CD4-positive, alpha-beta T cell treated with Interleukin-17A for 1 hour (primary cell): ENCODE measurements around the gene GRIN2D.
"Not testable (repeated sequence)": the region's sequence is repeated elsewhere in the genome, so short reads cannot be mapped to it uniquely, and the experiment has no call there.

Experiments used
- DNase-seq: peaks from one replicate; pipeline ENCODE4 v3.0.0-alpha.2; 2020

GRIN2D gene

GRCh38 chr19:48372904-48373303, 20.6 kb upstream of the GRIN2D start:
- DNase-seq: no peak

GRCh38 chr19:48373567-48373966, 19.9 kb upstream of the GRIN2D start:
- no peak for DNase-seq

DNA sequence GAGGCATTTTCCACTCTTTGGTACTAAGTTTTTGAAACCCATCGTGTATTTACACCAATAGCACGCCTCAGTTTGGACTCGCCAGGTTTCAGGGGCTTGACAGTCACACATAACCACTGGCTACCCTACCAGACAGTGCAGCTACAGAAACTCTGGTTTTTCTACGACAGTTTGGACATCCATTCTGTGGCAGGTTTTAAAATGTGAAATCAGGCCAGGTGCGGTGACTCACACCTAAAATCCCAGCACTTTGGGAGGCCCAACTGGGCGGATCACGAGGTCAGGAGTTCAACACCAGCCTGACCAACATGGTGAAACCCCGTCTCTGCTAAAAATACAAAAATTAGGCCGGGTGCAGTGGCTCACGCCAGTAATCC, 15.3 kb upstream of the GRIN2D start:
- no peak for DNase-seq

DNA sequence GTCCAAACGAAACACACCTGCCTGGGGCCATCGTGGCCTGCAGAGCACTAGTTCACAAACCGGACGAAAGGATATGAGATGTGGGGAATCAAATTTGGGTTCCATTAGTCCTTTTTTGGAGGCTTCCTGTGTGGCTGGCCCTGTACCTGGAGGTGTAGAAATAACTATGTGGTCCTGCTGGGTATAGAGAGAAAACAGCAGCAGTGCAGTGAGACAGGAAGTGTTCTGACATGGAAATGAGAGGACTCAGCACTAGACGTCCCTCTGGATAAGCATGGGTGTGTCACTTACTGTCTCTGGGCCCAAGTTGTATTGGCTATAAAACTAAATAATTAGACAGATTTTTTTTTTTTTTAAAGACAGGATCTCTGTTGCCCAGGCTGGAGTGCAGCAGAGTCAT, 14.4 kb upstream of the GRIN2D start:
- DNase-seq: no peak

GRCh38 chr19:48381178-48381950, 12.1 kb upstream of the GRIN2D start:
- no peak for DNase-seq

DNA sequence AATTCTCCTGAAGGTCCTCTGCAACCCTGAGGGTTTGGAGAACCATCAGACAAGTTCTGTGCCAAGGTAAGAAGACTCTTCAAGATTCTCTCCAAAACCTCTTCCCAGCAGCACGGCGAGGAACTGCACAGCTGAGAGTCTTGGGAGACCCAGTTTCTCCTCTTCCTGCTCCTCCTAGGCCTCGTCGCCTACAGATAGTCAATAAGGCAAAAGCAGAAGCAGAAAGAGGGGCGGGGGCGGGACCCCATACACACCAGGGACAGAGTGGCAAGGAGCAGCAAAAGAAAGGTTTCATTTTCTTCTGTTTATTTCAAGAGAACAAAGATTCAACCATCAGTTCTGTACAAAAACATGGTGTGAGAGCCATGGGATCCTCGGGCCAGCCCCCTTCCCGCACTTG, 11.2 kb upstream of the GRIN2D start:
- DNase-seq: no peak

- DNase-seq: no peak
Measured at GRCh38 chr19:48385461-48386087, 7.9 kb upstream of the GRIN2D start.

DNA sequence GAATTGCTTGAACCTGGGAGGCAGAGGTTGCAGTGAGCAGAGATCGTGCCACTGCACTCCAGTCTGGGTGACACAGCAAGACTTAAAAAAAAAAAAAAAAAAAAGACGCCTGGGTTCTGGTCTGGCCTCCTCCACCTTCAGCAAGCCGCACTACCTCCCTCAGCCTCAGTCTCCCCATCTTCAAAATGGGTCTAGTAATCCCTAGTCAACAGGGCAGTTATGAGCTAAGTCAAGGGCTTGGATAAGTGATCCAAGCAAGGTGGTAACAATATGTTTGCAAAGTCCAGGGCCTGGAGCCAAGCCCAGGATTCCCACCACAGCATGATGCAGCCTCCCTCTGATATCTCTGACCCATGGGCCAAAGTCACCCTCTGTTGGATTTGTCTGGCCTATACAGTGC, 6.5 kb upstream of the GRIN2D start:
- no peak for DNase-seq

- peak; percentile 69 for DNase-seq
Measured at GRCh38 chr19:48390188-48391099, 3.0 kb upstream of the GRIN2D start.

DNA sequence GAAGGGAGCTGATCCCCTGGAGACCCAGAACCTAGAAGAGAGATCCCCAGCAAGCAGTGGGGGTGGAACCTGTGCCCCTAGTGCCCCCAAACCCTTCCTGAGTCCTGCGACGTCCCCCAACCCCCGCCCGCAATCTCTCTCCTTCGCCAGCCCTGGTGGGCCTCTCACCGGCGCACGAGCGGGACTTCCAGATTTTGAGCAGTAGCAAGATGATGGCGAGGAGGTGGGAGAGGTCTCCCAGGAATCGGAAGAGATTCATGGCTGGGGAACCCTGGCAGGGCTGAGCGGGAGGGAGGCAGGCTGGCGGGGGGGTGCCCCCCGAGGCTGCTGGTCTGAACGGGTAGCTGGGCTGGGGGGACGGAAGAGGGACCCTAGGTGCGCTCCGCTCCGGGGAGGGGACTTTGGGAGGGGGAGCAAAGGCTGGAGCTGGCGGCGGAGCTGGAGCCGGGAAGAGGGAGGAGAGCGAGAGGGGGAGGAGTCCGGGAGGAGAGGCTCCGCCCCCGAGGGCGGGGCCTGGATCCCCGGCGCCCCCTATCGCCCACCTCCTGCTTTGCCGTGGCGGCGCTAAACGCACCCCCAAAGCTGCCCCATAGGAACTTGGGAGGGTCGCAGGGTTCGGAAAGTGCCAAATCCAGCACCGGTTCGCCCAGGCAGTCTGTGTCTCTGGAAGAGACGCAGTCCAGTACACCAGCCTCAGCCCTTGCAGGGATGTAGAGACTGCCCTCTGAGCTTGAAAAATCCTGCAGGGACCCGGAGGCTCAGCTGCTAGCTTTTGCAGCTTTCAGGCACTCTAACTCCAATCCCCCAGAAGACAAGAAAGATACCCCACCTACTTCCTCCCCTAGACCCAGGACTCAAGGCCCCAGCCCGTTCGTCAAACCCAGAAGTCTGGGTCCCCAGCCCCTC, 2.1 kb upstream of the GRIN2D start, which contains the start of gene KDELR1:
Gene KDELR1, minus strand, starts transcription at position 452 of the 906 bp plus-strand sequence. Its CDS starts 193 bp downstream, at position 259.
- peak; percentile 74 for DNase-seq

DNA sequence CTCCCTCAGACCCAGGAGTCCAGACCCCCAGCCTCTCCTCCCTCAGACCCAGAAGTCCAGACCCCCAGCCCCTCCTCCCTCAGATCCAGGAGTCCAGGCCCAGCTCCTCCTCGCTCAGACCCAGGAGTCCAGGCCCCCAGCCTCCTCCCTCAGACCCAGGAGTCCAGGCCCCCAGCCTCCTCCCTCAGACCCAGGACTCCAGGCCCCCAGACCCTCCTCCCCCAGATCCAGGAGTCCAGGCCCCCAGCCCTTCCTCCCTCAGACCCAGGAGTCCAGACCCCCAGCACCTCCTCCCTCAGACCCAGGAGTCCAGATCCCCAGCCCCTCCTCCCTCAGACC, 1.5 kb upstream of the GRIN2D start:
- DNase-seq: not testable (repeated sequence)

DNA sequence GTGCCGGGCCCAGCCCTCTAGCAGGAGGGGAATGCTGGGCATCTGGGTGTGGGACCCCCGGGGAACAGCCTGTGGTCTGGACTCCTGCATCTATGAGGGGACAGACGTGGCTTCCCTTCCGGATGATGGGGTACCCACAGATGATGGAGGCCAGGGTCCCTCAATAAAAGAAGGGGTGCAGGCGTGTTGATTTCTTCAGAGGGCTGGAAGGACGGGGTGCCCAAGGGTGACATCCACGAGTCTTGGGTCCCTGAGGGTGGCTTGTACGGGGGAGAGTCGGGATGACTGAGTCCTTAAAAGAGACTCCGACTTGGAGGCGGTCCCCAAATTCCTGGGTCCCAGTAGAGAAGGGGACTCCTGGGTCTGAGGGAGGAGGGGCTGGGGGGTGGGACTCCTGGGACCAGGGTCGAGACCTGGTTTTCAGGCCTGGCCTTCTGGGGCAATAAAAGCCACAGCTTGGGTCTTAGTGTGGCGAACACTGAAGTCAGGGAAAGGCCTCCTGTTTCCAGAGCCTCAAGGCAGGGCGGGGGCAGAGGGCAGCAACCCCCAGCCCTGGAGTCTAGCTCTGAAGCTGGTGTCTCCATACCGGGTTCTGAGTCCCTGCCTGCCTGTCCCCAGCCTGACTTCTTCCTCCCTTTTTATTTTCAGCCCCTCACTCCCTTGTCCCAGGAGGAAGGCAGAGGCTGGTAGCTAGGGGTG, 459 bp upstream of the GRIN2D start:
- no peak for DNase-seq

DNA sequence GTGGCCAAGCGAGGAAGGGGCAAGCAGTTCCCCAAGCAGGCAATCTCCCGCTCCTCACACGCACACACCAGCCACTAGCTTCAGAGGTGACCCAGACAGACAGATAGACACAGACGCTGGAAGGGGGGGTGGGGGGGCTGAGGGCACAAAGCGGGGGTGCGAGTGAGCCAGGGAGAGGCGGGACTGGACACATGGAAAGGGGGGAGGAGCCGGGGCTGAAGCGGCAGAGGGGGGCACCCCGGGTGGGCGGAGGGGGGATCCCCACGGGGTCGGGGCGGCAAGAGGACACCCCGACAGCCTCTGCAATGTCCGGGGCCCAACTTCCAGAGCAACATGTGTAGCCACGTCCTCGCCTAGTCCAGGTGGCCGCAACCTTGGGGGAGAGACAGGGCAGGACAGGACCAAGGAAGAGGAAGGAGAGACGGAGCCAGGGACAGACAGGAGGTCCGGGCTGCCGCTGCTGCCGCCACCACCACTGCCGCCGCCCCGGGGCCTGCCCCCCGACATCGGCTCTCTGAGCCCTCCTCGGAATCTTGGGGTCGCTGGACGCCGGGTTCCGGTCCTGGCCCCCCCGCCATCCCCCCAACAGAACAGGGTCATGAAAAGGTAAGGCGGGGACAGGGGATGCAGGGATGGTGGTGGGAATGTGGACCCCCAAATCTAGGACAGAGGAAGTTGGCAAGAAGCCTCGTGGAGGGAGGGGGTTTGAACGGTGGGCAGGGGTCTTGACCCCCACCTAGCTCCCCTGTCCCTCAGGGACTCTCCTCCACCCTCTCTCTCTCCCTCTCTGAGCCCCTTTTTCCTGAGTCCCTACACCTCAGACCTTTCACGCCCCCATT, 1.1 kb downstream of the GRIN2D start:
- peak; percentile 13 for DNase-seq

- no peak for DNase-seq
Measured at GRCh38 chr19:48395170-48395455, 1.6 kb downstream of the GRIN2D start.

GRCh38 chr19:48395499-48395898, 2.0 kb downstream of the GRIN2D start:
- no peak for DNase-seq

GRCh38 chr19:48396016-48396823, 2.8 kb downstream of the GRIN2D start:
- no peak for DNase-seq

DNA sequence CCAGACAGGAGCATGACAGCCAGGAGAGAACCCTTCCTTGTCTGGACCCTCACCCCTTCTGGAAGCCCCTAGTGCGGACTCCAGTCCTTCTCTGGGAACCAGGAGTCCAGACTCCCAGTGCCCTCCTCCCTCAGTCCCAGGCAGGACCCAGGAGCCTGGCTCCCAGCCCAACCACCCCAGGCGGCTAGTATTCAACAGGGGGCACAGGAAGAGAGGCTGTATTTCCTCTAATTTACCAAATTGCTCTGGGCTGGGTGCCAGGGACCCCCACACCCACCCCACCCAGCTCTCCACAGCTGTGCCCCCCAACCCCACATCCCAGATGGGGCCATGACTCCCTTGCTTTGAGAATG, 3.3 kb downstream of the GRIN2D start:
- no peak for DNase-seq

GRCh38 chr19:48397263-48398101, 4.0 kb downstream of the GRIN2D start:
- no peak for DNase-seq

DNA sequence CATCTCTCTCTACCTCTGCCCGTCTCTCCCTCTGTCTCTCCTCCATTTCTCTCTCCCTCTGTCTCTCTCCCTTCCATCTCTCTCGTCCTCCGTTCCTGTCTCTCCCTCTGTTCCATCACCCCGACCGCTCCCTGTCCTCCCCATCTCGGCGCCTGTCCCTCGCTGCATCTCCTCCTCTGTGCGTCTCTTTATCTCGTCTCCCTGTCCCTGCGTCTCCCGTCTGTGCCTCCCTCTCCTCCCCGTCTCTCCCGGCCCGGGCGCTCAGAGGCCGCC, 4.6 kb downstream of the GRIN2D start:
- no peak for DNase-seq
